SK-N-SH (cell line): ENCODE results near the gene SEC14L6. TPM values are rescaled to one million over a fixed set of nuclear protein-coding genes. Genes with fewer than 3 reads are reported as not detected.

Source experiments
- CTCF ChIA-PET: fragments of 300-600, 350-600 bp; formaldehyde crosslinking; extraction: SDS; loops from one replicate; lab custom pipeline; 2021; lab: Yijun Ruan, JAX
- POLR2A ChIA-PET: fragments of 350-600 bp; sonication (Branson Sonifier 250); formaldehyde crosslinking; extraction: SDS; loops from one replicate; lab custom pipeline; 2020; ENCODE audit warnings: antibody characterized with exemption, inconsistent platforms; lab: Yijun Ruan, JAX
- DNase-seq: peaks from one replicate; pipeline ENCODE4 v3.0.0; 2012
- H2AFZ ChIP-seq: fragments of 200-600 bp; sonication (generic); 2 replicates; pipeline ENCODE4 v1.8.1; 2016; ENCODE audit warnings: antibody characterized with exemption, mild to moderate bottlenecking, low read depth
- H3F3A ChIP-seq: fragments of 200-600 bp; sonication (generic); replicated peaks from 2 replicates; pipeline ENCODE3; 2016; ENCODE audit warnings: antibody characterized with exemption, mild to moderate bottlenecking; ENCODE audit not compliant: insufficient read depth
- H3K27ac ChIP-seq, 2 experiments: fragments of 200-500 bp in 1 of 2; fragments of 200-600 bp in 1 of 2; sonication (Bioruptor generic) in 1 of 2; sonication (generic), shearing (Covaris generic) in 1 of 2; 2 replicates each; pipeline versions ENCODE4 v1.5.1 to v1.6.1; 2014 to 2016; ENCODE audit warnings: low read depth in 2 of 2, inconsistent platforms in 1 of 2, low read length in 1 of 2, mild to moderate bottlenecking in 1 of 2, mixed read lengths in 1 of 2
- H3K27me3 ChIP-seq: fragments of 200-600 bp; sonication (generic), shearing (Covaris generic); 2 replicates; pipeline ENCODE4 v1.6.1; 2016; ENCODE audit warnings: mixed run types; ENCODE audit not compliant: insufficient read depth
- H3K36me3 ChIP-seq, 2 experiments: fragments of 200-500 bp in 1 of 2; fragments of 200-600 bp in 1 of 2; sonication (Bioruptor generic) in 1 of 2; sonication (generic) in 1 of 2; replicated peaks in 1 of 2; 2 replicates each; pipeline versions ENCODE3 to v1.5.1; 2014 to 2016; ENCODE audit warnings: low read length in 1 of 2, mild to moderate bottlenecking in 1 of 2; ENCODE audit not compliant: insufficient read depth in 2 of 2, control insufficient read depth in 1 of 2
- H3K4me1 ChIP-seq, 2 experiments: fragments of 200-500 bp in 1 of 2; fragments of 200-600 bp in 1 of 2; sonication (Bioruptor generic) in 1 of 2; sonication (generic), shearing (Covaris generic) in 1 of 2; 2 replicates each; pipeline versions ENCODE4 v1.5.1 to v1.6.1; 2014 to 2016; ENCODE audit warnings: low read depth in 1 of 2, low read length in 1 of 2, mixed run types in 1 of 2; ENCODE audit not compliant: insufficient read depth in 2 of 2, control insufficient read depth in 1 of 2
- H3K4me2 ChIP-seq: fragments of 200-600 bp; sonication (generic), shearing (Covaris generic); 2 replicates; pipeline ENCODE4 v1.6.1; 2017; ENCODE audit warnings: mixed run types
- H3K4me3 ChIP-seq, 2 experiments: fragments of 200-500 bp in 1 of 2; fragments of 200-600 bp in 1 of 2; sonication (Bioruptor generic) in 1 of 2; sonication (generic), shearing (Covaris generic) in 1 of 2; 2 replicates each; pipeline versions ENCODE4 v1.5.1 to v1.8.1; 2014 to 2016; ENCODE audit warnings: low read depth in 2 of 2, inconsistent platforms in 1 of 2, low read length in 1 of 2, mild to moderate bottlenecking in 1 of 2, mixed read lengths in 1 of 2, moderate library complexity in 1 of 2
- H3K79me2 ChIP-seq: fragments of 200-600 bp; sonication (generic); 2 replicates; pipeline ENCODE4 v1.8.1; 2017; ENCODE audit warnings: mild to moderate bottlenecking; ENCODE audit not compliant: insufficient read depth
- H3K9ac ChIP-seq: fragments of 200-600 bp; sonication (generic); 2 replicates; pipeline ENCODE4 v1.6.1; 2017; ENCODE audit warnings: mixed run types
- H3K9me2 ChIP-seq: fragments of 200-600 bp; sonication (generic); 2 replicates; pipeline ENCODE4 v1.6.1; 2017; ENCODE audit warnings: mixed run types
- H3K9me3 ChIP-seq: fragments of 200-600 bp; sonication (generic); 2 replicates; pipeline ENCODE4 v1.6.1; 2017; ENCODE audit warnings: mixed run types, mild to moderate bottlenecking, moderate library complexity
- H4K20me1 ChIP-seq: fragments of 200-600 bp; sonication (generic); 2 replicates; pipeline ENCODE4 v1.6.1; 2017; ENCODE audit warnings: mild to moderate bottlenecking, mixed run types; ENCODE audit not compliant: insufficient read depth
- EZH2phosphoT487 ChIP-seq: fragments of 200-600 bp; sonication (generic); IDR thresholded peaks from 2 replicates; pipeline ENCODE4 v1.6.1; 2017; ENCODE audit warnings: low read depth, mixed run types, mild to moderate bottlenecking, antibody characterized with exemption, moderate library complexity, borderline replicate concordance
- FOXJ3 ChIP-seq: sonication (generic); formaldehyde crosslinking; IDR thresholded peaks from 2 replicates; pipeline ENCODE4 v1.5.1; 2020; ENCODE audit warnings: mild to moderate bottlenecking, missing genetic modification reagents
- FOXM1 ChIP-seq: IDR thresholded peaks from 2 replicates; pipeline ENCODE4 v1.4.0; 2012; ENCODE audit warnings: low read depth, mild to moderate bottlenecking
- IRF3 ChIP-seq: fragments of 150-350 bp; IDR thresholded peaks from 2 replicates; pipeline ENCODE4 v1.6.1; 2016; ENCODE audit warnings: mild to moderate bottlenecking, low read depth, low read length
- JUND ChIP-seq: IDR thresholded peaks from 2 replicates; pipeline ENCODE4 v1.4.0; 2012
- MEF2A ChIP-seq: IDR thresholded peaks from 2 replicates; pipeline ENCODE4 v1.4.0; 2012; ENCODE audit warnings: low read depth, borderline replicate concordance
- NRF1 ChIP-seq: IDR thresholded peaks from 2 replicates; pipeline ENCODE4 v1.6.1; 2012; ENCODE audit warnings: low read depth, mild to moderate bottlenecking, low read length
- POLR2AphosphoS5 ChIP-seq: IDR thresholded peaks from 2 replicates; pipeline ENCODE4 v1.6.1; 2012; ENCODE audit warnings: low read depth, low read length
- RCOR1 ChIP-seq: fragments of 150-350 bp; IDR thresholded peaks from 2 replicates; pipeline ENCODE4 v1.6.1; 2017; ENCODE audit warnings: antibody characterized with exemption, low read length
- RFX5 ChIP-seq: IDR thresholded peaks from 2 replicates; pipeline ENCODE4 v1.6.1; 2012; ENCODE audit warnings: mild to moderate bottlenecking, improper control_type of control experiment, low read length
- SMC3 ChIP-seq: IDR thresholded peaks from 2 replicates; pipeline ENCODE4 v1.6.1; 2012; ENCODE audit warnings: low read depth, low read length, improper control_type of control experiment
- USF2 ChIP-seq: fragments of 150-350 bp; IDR thresholded peaks from 2 replicates; pipeline ENCODE4 v1.6.1; 2017; ENCODE audit warnings: antibody characterized with exemption, low read length, low read depth, borderline replicate concordance
- YY1 ChIP-seq: IDR thresholded peaks from 2 replicates; pipeline ENCODE4 v1.4.0; 2012; ENCODE audit warnings: low read depth, mild to moderate bottlenecking
- ZBTB33 ChIP-seq: IDR thresholded peaks from 2 replicates; pipeline ENCODE4 v1.4.0; 2012; ENCODE audit warnings: low read depth, borderline replicate concordance
- WGBS: methylation state at CpG from one replicate; pipeline ENCODE4 v1.1.6; 2017; ENCODE audit warnings: low lambda C conversion rate; 5-methylcytosine and 5-hydroxymethylcytosine counted together
- polyA plus RNA-seq, 3 experiments: library from polyadenylated mRNA; depleted of rRNA; stranded (reverse); fragments of >200 nt; gene quantifications; 2 replicates each; pipeline ENCODE4 v1.2.3, GENCODE V29; 2012
- TF ChIP-seq, protein P1 (sequence below): IDR thresholded peaks from 2 replicates; pipeline ENCODE4; 2012

SEC14L6 gene
- polyA plus RNA-seq, 1 of the 3 experiments (the other 2 are of a cell fraction) = not detected

GRCh38 chr22:30500628-30501027, 45.9 kb downstream of the SEC14L6 start:
- POLR2A ChIA-PET = no interaction called here
- CTCF ChIA-PET = no interaction called here

More at GRCh38 chr22:30500628-30501027, 45.9 kb downstream of the SEC14L6 start:
- no peak for DNase-seq
- no peak overlapping the region for H3K4me2 ChIP-seq
- H3K9me3 ChIP-seq = no peaks in the 10 kb centered on the region
- no peaks in the 10 kb centered on the region for H3K4me1 ChIP-seq
- no peaks in the 10 kb centered on the region for H3K9me2 ChIP-seq
- 52% methylated on average over 6 of the region's 6 CpGs for WGBS
- H3K36me3 ChIP-seq = no peaks in the 10 kb centered on the region
- no peak overlapping the region for H3K27ac ChIP-seq
- no peaks in the 10 kb centered on the region for H3K79me2 ChIP-seq
- no peak overlapping the region for H2AFZ ChIP-seq
- H3K4me3 ChIP-seq = no peak overlapping the region
- peaks cover 15% of the 10 kb centered on the region; the same call in 1 of the 2 replicates for H3K27me3 ChIP-seq
- H4K20me1 ChIP-seq = no peaks in the 10 kb centered on the region
- no peak overlapping the region for H3K9ac ChIP-seq
- H3F3A ChIP-seq = no peaks in the 10 kb centered on the region
- TF ChIP-seq MEF2A (no peak), JUND (no peak), USF2 (no peak), ZBTB33 (no peak), IRF3 (no peak), FOXJ3 (no peak), NRF1 (no peak), RFX5 (no peak), FOXM1 (no peak), RCOR1 (no peak), POLR2AphosphoS5 (no peak), EZH2phosphoT487 (no peak), SMC3 (no peak), YY1 (no peak)
- TF ChIP-seq, protein P1, sequence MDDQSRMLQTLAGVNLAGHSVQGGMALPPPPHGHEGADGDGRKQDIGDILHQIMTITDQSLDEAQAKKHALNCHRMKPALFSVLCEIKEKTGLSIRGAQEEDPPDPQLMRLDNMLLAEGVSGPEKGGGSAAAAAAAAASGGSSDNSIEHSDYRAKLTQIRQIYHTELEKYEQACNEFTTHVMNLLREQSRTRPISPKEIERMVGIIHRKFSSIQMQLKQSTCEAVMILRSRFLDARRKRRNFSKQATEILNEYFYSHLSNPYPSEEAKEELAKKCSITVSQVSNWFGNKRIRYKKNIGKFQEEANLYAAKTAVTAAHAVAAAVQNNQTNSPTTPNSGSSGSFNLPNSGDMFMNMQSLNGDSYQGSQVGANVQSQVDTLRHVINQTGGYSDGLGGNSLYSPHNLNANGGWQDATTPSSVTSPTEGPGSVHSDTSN = no peak
